LNCaP clone FGC (cell line): ENCODE results near the gene WDR33.

Experiments
- DNase-seq: peaks from one replicate; pipeline ENCODE4 v3.0.0-alpha.2; 2011; ENCODE audit warnings: low read depth
- H3K4me3 ChIP-seq: 2 replicates; pipeline ENCODE4 v1.5.1; 2011; ENCODE audit warnings: mild to moderate bottlenecking, low read depth, low read length, control low read depth
- TF ChIP-seq, protein P1 (sequence below): IDR thresholded peaks from 2 replicates; pipeline ENCODE4 v1.5.1; 2012; ENCODE audit warnings: mild to moderate bottlenecking; ENCODE audit not compliant: control insufficient read depth, insufficient read depth; ENCODE audit errors: extremely low read depth

WDR33 gene

DNA sequence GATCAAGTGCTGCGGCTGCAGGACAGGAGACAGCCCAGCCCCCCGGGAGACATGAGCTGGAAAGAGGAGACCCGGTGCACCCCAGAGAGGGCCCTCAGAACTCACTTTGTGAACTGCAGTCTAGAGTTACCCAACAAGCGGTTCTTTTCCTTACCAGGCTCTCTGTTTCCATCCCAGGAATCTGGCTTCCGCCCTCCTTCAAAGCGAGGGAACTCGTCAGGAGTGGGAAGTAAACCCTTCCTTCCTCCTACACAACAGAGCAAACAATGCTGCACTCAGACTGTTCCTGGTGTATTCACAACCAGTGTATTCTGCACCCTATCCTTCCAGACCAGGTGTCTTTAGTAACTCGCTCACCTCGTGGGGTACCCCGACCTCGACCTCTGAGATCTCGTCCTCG is 101.6 kb downstream of the WDR33 start:
- no peak for DNase-seq
- H3K4me3 ChIP-seq = no peak overlapping the region
- TF ChIP-seq, protein P1, sequence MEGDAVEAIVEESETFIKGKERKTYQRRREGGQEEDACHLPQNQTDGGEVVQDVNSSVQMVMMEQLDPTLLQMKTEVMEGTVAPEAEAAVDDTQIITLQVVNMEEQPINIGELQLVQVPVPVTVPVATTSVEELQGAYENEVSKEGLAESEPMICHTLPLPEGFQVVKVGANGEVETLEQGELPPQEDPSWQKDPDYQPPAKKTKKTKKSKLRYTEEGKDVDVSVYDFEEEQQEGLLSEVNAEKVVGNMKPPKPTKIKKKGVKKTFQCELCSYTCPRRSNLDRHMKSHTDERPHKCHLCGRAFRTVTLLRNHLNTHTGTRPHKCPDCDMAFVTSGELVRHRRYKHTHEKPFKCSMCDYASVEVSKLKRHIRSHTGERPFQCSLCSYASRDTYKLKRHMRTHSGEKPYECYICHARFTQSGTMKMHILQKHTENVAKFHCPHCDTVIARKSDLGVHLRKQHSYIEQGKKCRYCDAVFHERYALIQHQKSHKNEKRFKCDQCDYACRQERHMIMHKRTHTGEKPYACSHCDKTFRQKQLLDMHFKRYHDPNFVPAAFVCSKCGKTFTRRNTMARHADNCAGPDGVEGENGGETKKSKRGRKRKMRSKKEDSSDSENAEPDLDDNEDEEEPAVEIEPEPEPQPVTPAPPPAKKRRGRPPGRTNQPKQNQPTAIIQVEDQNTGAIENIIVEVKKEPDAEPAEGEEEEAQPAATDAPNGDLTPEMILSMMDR = no peak

DNA sequence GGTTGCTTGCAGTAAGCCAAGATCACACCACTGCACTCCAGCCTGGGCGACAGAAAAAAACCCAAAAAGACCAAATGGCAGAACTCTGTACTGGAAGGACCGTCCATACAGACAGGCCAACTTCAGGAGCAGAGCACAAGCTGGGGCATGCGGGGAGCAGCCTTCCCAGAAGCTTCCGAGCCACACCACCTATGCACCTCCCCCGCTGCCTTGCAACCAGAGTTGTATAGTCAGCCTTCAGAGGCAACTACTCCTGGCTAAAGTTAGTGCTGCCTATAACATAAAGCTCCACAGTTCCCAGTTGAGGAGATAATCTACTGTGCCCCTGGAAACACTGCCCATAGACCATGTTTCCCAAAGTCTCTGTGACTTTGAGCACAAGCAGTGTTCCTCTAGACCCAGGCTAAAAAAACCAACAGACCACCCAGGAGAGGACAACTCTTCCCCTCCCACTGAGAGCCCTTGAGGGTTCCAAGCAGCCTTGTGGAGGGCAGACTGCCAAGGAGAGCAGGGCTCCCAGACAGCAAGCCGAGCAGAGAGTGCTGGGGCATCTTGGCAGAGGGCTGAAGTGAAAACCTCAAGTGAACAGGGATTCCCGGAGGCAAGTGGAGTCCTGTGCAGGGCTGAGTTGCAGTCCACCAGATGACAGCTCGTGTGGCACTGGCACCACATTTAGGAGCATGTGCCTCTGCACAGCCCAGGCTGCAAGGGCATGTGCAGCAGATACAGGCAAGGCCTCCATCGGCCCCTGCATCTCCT is 102.9 kb downstream of the WDR33 start:
- TF ChIP-seq, protein P1 = no peak
- no peak for DNase-seq
- no peak overlapping the region for H3K4me3 ChIP-seq

DNA sequence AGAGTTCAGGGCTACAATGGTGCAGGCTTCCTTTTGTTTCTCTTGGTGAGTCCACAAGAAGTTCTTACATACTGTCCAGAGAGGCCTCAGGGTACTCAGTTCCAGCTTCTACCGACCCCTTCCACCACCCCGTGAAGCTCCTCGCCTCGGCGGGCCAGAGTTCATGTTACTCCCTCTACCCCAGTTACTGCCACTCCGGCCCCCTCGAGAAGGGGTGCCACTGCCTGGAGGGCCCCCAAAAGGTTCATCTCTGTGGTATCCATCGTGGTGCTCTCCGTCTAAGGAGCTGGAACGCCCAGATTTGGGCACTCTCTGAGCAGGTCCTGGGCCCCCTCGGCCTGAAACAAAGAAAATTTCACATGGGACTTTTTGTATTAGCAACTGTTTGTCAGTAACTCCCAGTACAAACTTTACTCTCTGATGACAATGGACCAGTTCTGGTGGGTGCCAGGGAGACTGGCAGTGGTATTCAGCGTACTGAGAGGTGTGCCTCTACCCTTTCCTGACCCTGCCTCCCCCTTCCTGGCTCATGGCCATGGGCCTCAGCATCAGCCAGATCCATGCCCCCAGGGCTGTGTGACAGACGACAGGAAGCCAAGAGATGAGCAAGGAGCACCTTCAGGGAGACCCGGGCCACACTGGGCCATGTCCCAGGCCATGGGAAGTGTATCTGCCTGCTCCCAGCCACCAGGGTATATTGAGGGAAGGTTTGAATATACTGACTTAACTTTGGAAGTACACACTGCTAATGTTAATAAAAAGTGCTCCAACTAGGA is 104.6 kb downstream of the WDR33 start:
- no peak overlapping the region for H3K4me3 ChIP-seq
- TF ChIP-seq, protein P1 = no peak
- DNase-seq = no peak

DNA sequence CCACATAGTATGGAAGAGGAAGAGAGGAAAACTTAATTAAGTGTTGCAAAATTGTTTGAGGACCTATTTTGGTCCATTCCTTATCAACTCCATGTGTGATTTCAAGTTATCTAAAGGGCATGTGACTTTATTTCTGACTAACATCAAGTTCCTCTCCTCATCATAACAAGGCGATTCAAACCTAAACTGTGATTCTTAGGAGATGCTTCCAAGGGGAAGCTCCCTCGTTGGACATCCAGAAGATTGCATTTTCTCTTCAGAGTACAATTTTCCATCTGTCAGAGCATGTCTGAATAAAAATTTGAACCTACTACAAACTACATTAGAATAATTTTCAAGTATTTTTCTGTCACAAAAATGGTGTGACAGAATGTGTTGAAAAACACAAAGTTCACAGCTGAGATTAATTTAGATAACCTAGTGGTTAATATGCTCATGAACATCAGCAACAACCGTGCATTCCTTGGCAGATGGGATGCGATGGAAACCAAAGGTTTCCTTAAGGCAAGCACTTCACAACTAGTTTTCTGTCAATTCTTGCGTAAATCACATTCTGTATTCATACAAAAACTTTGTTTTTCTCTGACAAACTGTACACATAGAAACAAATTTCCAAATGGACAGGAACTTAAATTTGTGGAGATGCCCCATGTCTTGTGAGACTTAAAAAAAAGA is 105.4 kb downstream of the WDR33 start:
- TF ChIP-seq, protein P1 = no peak
- DNase-seq = no peak
- no peak overlapping the region for H3K4me3 ChIP-seq

DNA sequence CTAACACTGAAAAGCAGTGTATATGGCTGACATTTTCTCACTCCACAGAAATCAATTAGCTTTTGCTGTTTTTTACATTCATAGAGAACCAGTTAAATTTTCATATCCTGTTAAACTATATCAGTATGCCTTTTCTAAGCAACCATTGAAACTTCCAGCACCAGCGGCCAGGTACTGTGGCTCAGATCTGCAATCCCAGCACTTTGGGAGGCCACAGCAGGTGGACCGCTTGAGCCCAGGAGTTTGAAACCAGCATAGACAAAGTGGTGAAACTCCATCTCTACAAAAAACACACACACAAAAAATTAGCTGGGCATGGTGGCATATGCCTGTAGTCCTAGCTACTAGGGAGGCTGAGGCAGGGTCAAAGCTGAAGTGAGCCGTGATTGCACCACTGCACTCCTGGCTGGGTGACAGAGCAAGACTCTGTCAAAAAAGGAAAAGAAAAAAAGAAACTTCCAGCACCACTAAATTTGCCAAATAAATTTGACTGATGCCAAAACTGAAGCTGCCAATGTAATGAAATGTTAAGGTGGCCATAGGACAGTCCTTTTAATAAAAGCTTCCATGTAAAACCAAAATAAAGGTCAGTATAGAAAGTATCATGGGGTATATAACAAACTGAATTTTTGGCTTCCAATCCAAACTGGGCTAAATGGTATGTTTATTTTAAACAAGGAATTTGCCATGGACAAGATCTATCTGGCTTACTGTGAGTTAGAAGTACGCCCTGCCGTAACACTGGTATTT is 106.2 kb downstream of the WDR33 start:
- TF ChIP-seq, protein P1 = no peak
- DNase-seq = no peak
- H3K4me3 ChIP-seq = no peak overlapping the region

DNA sequence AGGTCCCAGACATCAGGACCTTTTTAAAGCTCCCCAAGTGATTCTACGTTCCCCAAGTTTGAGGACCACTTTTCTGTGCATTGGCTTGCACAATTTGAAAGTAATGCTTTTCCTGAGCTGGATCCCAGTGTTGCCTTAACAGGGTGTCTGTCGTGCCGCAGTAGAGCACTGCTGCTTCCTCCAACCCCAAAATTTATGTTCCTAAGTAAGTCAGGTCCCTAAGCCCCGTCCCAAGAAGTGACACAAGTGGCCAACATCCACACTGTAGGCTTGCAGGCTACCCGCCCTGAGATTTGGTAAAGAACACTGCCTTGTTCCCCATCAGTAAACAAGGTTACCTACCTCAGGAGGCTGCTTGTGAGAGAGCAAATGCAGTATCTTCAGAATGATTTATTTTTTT is 107.7 kb downstream of the WDR33 start:
- H3K4me3 ChIP-seq = no peak overlapping the region
- DNase-seq = no peak
- TF ChIP-seq, protein P1 = no peak
